ENCODE measurements around the gene BMP8B. TPM values are rescaled to one million over a fixed set of nuclear protein-coding genes. Genes with fewer than 3 reads are reported as not detected.
"Not testable (repeated sequence)": the region's sequence is repeated elsewhere in the genome, so short reads cannot be mapped to it uniquely, and the experiment has no call there.

The BMP8B gene
- total RNA-seq, 1 donor from 2014 or later: 1.3 TPM

DNA sequence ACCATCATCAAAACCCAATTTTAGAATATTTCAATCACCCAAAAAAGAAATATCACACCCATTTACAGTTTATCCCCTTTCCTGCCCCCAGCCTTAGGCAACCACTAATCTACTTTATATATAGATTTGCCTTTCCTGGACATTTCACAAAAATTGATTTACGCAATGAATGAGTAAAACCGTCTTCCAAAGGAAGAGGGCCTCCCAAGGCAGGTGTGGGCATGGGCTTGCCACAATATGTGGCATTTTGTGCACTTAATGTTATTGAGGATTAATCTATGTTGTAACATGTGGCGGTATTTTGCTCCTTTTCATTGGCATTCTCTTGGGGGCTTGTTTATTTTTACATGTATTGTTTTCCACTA lies 11.8 kb upstream of the BMP8B start:
- TF ChIP-seq, protein P1, sequence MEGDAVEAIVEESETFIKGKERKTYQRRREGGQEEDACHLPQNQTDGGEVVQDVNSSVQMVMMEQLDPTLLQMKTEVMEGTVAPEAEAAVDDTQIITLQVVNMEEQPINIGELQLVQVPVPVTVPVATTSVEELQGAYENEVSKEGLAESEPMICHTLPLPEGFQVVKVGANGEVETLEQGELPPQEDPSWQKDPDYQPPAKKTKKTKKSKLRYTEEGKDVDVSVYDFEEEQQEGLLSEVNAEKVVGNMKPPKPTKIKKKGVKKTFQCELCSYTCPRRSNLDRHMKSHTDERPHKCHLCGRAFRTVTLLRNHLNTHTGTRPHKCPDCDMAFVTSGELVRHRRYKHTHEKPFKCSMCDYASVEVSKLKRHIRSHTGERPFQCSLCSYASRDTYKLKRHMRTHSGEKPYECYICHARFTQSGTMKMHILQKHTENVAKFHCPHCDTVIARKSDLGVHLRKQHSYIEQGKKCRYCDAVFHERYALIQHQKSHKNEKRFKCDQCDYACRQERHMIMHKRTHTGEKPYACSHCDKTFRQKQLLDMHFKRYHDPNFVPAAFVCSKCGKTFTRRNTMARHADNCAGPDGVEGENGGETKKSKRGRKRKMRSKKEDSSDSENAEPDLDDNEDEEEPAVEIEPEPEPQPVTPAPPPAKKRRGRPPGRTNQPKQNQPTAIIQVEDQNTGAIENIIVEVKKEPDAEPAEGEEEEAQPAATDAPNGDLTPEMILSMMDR (IDR thresholded peaks at IDR 0.05; ENCODE audit: insufficient read depth, low read length, severe bottlenecking): no peak
- FAIRE-seq (no peak), DNase-seq (ENCODE audit: low read depth) (peak; percentile 86)
- no peaks in the 10 kb centered on the region for H3K36me3 ChIP-seq (ENCODE audit: control insufficient read depth, insufficient read depth, low read length)
- no peak overlapping the region for H3K4me3 ChIP-seq (ENCODE audit: low read depth, low read length)
- no peaks in the 10 kb centered on the region for H3K27me3 ChIP-seq (ENCODE audit: control insufficient read depth, insufficient read depth, low read length)

DNA sequence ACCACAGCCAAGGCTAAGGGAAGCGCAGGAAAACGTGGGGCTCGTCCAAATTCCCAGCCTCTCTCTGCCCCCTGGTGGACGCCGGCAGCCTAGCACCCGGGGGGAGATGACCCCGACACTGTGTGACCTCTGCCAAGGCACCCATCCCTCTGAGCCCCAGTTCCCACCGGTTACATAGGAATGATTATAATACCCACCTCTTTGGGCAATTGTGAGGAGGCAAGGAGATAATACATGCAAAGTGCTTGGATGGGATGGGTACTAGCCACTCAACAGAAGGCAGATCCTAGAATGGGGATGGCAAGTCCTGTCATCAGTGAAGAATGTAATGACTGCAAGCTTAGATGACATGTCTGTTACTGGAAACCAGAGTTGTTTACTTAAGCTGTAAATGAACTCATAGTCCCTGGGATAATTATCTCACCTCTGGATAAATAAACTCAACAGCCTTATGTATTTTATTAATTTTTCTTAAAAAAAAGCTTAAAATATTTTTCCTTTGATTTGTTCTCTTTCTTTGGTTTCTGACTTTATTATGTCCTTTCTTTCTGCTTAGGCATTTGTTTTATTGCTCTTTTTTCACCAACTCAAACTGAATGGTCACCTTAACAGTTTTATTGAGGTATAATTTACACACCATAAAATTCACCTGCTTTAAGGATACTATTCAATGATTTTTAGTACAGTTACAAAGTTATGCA lies 11.3 kb upstream of the BMP8B start:
- no peaks in the 10 kb centered on the region for H3K27me3 ChIP-seq (ENCODE audit: control insufficient read depth, insufficient read depth, low read length)
- FAIRE-seq (no peak), DNase-seq (ENCODE audit: low read depth) (peak; percentile 97)
- H3K36me3 ChIP-seq (ENCODE audit: control insufficient read depth, insufficient read depth, low read length): no peaks in the 10 kb centered on the region
- H3K4me3 ChIP-seq (ENCODE audit: low read depth, low read length): no peak overlapping the region
- TF ChIP-seq, protein P1 (IDR thresholded peaks at IDR 0.05; ENCODE audit: insufficient read depth, low read length, severe bottlenecking): peak; percentile 72

DNA sequence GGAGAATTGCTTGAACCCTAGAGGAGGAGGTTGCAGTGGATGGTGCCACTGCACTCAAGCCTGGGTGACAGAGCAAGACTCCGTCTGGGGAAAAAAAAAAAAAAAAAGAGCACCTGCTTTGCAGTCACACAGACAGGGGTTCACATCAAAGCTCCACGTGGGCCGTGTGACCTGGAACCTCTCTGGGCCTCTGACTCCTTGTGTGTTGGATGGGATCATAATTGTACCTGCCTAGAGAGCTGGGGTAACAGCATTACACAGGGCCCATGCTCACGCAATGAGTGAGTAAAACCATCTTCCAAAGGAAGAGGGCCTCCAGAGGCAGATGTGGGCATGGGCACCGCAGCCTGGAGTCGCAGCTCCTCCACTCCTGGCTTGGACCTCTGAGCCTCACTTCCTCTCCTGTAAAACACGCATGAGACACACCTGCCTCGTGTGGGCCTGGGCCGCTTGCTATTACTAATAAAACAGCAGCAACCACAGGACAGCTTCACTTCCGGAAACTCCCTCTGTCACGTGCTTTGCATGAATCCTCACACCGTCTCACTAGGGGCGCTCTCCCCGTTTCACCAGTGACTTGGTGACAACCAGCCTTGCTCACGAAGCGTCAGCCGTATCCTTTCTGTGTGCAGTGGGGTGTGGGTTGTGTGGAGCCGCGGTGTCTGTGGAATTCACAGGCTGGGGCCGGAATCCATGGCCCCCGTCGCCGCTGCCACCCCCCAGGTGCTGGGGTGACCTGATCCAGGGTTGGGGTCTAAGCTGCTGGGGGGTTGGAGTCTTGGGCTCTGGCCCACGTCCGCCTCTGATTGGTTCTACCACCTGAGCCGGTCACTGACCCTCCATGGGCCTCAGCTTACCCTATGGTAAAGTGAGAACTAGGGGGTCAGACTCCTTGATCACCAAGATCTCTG lies 10.4 kb upstream of the BMP8B start:
- H3K27me3 ChIP-seq (ENCODE audit: control insufficient read depth, insufficient read depth, low read length); H3K4me3 ChIP-seq (ENCODE audit: low read depth, low read length); H3K36me3 ChIP-seq (ENCODE audit: control insufficient read depth, insufficient read depth, low read length): not testable (repeated sequence)
- peak; percentile 92 for FAIRE-seq
- DNase-seq (ENCODE audit: low read depth): peak; percentile 65
- TF ChIP-seq, protein P1 (IDR thresholded peaks at IDR 0.05; ENCODE audit: insufficient read depth, low read length, severe bottlenecking): peak; percentile 41

DNA sequence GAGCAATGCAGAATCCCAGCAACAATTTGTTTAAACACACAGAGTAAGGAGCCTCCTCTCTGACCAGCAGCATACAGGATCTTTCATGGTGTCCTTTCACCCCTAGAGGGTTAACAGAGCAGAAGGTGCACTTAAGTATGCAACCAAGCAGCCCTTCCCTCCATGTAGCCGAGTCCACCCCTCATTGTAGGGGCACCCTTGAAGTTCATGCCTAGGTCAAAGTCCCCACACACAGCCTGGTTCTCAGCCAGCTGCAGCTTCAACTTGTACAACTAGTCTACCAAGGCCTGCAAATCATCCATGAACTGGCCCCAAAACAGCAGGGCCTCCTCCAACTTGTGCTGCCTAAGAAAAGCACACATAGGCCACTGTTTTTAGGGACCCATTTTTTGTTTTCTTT lies 7.0 kb upstream of the BMP8B start:
- no peak for FAIRE-seq
- TF ChIP-seq, protein P1 (IDR thresholded peaks at IDR 0.05; ENCODE audit: insufficient read depth, low read length, severe bottlenecking): no peak
- Histone ChIP-seq H3K36me3 (ENCODE audit: control insufficient read depth, insufficient read depth, low read length) (no peaks in the 10 kb centered on the region), H3K27me3 (ENCODE audit: control insufficient read depth, insufficient read depth, low read length) (no peaks in the 10 kb centered on the region), H3K4me3 (ENCODE audit: low read depth, low read length) (no peak overlapping the region)
- DNase-seq (ENCODE audit: low read depth): no peak

DNA sequence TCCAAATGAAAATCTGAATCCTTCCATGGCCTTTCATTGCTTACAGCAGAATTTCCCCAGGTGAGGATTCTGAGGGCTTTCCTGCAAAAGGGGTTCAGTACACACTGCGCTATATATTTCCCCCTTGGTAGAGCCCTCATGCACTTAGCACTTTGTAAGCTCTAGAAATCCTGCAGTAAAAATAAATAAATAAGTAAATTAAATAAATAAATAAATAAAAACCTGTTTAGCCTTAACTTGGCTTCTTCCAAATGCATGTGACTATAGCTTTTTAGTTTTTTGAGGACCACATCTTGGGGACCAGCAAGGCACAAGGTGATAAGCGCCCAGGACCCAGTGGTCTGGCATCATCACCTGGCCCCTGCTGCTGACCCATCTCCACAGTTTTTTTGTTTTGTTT lies 3.2 kb upstream of the BMP8B start:
- no peak for DNase-seq (ENCODE audit: low read depth)
- TF ChIP-seq, protein P1 (IDR thresholded peaks at IDR 0.05; ENCODE audit: insufficient read depth, low read length, severe bottlenecking): no peak
- H3K4me3 ChIP-seq (ENCODE audit: low read depth, low read length): no peak overlapping the region
- FAIRE-seq: no peak
- no peaks in the 10 kb centered on the region for H3K36me3 ChIP-seq (ENCODE audit: control insufficient read depth, insufficient read depth, low read length)
- H3K27me3 ChIP-seq (ENCODE audit: control insufficient read depth, insufficient read depth, low read length): peaks cover 9% of the 10 kb centered on the region
